HEK293 (cell line): ENCODE results near the gene MGAT5B.

Experiments
- CTCF ChIA-PET: fragments of 350-600 bp; formaldehyde crosslinking; extraction: SDS; loops from one replicate; lab custom pipeline; 2021; ENCODE audit warnings: antibody characterized with exemption; lab: Yijun Ruan, JAX
- POLR2A ChIA-PET: fragments of 300-600 bp; formaldehyde crosslinking; extraction: SDS; loops from one replicate; lab custom pipeline; 2020; ENCODE audit warnings: antibody characterized with exemption, inconsistent platforms; lab: Yijun Ruan, JAX
- H3K27ac ChIP-seq: fragments of 200-500 bp; sonication (Bioruptor generic); 2 replicates; pipeline ENCODE4 v1.5.1; 2014; ENCODE audit warnings: low read depth, low read length, control low read depth, inconsistent platforms; ENCODE audit errors: extremely low read depth
- H3K36me3 ChIP-seq, 2 experiments: fragments of 200-500 bp in 1 of 2; sonication (Bioruptor generic) in 1 of 2; 1 replicate in 1 of 2; 2 replicates in 1 of 2; pipeline ENCODE4 v1.5.1; 2014 to 2017; ENCODE audit warnings: inconsistent platforms in 2 of 2, low read length in 2 of 2; ENCODE audit not compliant: control insufficient read depth in 2 of 2, insufficient read depth in 1 of 2
- H3K4me1 ChIP-seq: fragments of 200-500 bp; sonication (Bioruptor generic); 2 replicates; pipeline ENCODE4 v1.5.1; 2014; ENCODE audit warnings: mild to moderate bottlenecking, low read length, inconsistent platforms; ENCODE audit not compliant: control insufficient read depth, insufficient read depth
- H3K4me3 ChIP-seq: 2 replicates; pipeline ENCODE4 v1.5.1; 2011; ENCODE audit warnings: low read depth, mild to moderate bottlenecking, control low read depth, low read length, moderate library complexity
- H3K9me3 ChIP-seq: fragments of 200-500 bp; sonication (Bioruptor generic); 2 replicates; pipeline ENCODE4 v1.5.1; 2014; ENCODE audit warnings: low read depth, low read length, inconsistent platforms; ENCODE audit not compliant: control insufficient read depth, insufficient read depth
- ATF2 ChIP-seq: fragments of 450-650 bp; formaldehyde crosslinking; IDR thresholded peaks from 2 replicates; pipeline ENCODE4 v1.5.1; 2016; ENCODE audit warnings: missing biosample characterization, missing genetic modification characterization, low read depth
- EGR2 ChIP-seq: fragments of 450-650 bp; formaldehyde crosslinking; IDR thresholded peaks from 2 replicates; pipeline ENCODE4 v1.5.1; 2016; ENCODE audit warnings: low read depth, missing biosample characterization, missing genetic modification characterization
- ELK4 ChIP-seq: IDR thresholded peaks from 2 replicates; pipeline ENCODE4 v1.6.1; 2011; ENCODE audit warnings: mild to moderate bottlenecking, low read depth, low read length, borderline replicate concordance
- FEZF1 ChIP-seq: fragments of 450-650 bp; formaldehyde crosslinking; IDR thresholded peaks from 2 replicates; pipeline ENCODE4 v1.5.1; 2016; ENCODE audit warnings: missing biosample characterization, missing genetic modification characterization
- GLIS1 ChIP-seq: fragments of 450-650 bp; formaldehyde crosslinking; IDR thresholded peaks from 2 replicates; pipeline ENCODE4 v1.5.1; 2016; ENCODE audit warnings: missing biosample characterization, missing genetic modification characterization
- KLF1 ChIP-seq: fragments of 450-650 bp; formaldehyde crosslinking; IDR thresholded peaks from 2 replicates; pipeline ENCODE4 v1.5.1; 2016; ENCODE audit warnings: missing biosample characterization, missing genetic modification characterization
- KLF10 ChIP-seq: fragments of 450-650 bp; IDR thresholded peaks from 2 replicates; pipeline ENCODE4 v1.5.1; 2018; ENCODE audit warnings: missing biosample characterization, mild to moderate bottlenecking, missing genetic modification characterization
- KLF17 ChIP-seq: fragments of 450-650 bp; formaldehyde crosslinking; IDR thresholded peaks from 2 replicates; pipeline ENCODE4 v1.5.1; 2016; ENCODE audit warnings: missing biosample characterization, missing genetic modification characterization
- MZF1 ChIP-seq: fragments of 450-650 bp; formaldehyde crosslinking; IDR thresholded peaks from 2 replicates; pipeline ENCODE4 v1.5.1; 2017; ENCODE audit warnings: missing biosample characterization, missing genetic modification characterization, borderline replicate concordance
- PRDM6 ChIP-seq: fragments of 450-650 bp; formaldehyde crosslinking; IDR thresholded peaks from 2 replicates; pipeline ENCODE4 v1.5.1; 2017; ENCODE audit warnings: missing biosample characterization, missing genetic modification characterization
- ZBTB7A ChIP-seq: fragments of 450-650 bp; formaldehyde crosslinking; IDR thresholded peaks from 2 replicates; pipeline ENCODE4 v1.5.1; 2016; ENCODE audit warnings: low read depth, missing biosample characterization, missing genetic modification characterization
- ZFHX2 ChIP-seq: fragments of 450-650 bp; formaldehyde crosslinking; conservative IDR thresholded peaks from 2 replicates; pipeline ENCODE4 v1.5.1; 2016; ENCODE audit warnings: missing biosample characterization, missing genetic modification characterization
- ZIC2 ChIP-seq: fragments of 450-650 bp; formaldehyde crosslinking; IDR thresholded peaks from 2 replicates; pipeline ENCODE4 v1.5.1; 2016; ENCODE audit warnings: missing biosample characterization, missing genetic modification characterization
- ZNF114 ChIP-seq: fragments of 450-650 bp; formaldehyde crosslinking; IDR thresholded peaks from 2 replicates; pipeline ENCODE4 v1.5.0; 2017; ENCODE audit warnings: missing biosample characterization, missing genetic modification characterization
- ZNF274 ChIP-seq, 2 experiments: fragments of 200-500 bp in 1 of 2; fragments of 450-650 bp in 1 of 2; sonication (Bioruptor generic) in 1 of 2; formaldehyde crosslinking in 1 of 2; IDR thresholded peaks; 2 replicates each; pipeline versions ENCODE4 v1.5.1 to v1.6.1; 2014 to 2016; ENCODE audit warnings: borderline replicate concordance in 1 of 2, inconsistent platforms in 1 of 2, low read length in 1 of 2, missing biosample characterization in 1 of 2, missing genetic modification characterization in 1 of 2
- ZNF341 ChIP-seq: fragments of 450-650 bp; formaldehyde crosslinking; IDR thresholded peaks from 2 replicates; pipeline ENCODE4; 2016; ENCODE audit warnings: low read depth, missing biosample characterization, missing genetic modification characterization
- ZNF416 ChIP-seq: fragments of 450-650 bp; formaldehyde crosslinking; IDR thresholded peaks from 2 replicates; pipeline ENCODE4 v1.5.1; 2016; ENCODE audit warnings: missing biosample characterization, missing genetic modification characterization
- ZNF549 ChIP-seq: fragments of 450-650 bp; IDR thresholded peaks from 2 replicates; pipeline ENCODE4 v1.5.1; 2018; ENCODE audit warnings: missing biosample characterization, missing genetic modification characterization, mild to moderate bottlenecking, inconsistent platforms, moderate library complexity
- ZNF596 ChIP-seq: fragments of 450-650 bp; IDR thresholded peaks from 2 replicates; pipeline ENCODE4 v1.5.0; 2018; ENCODE audit warnings: missing biosample characterization, mild to moderate bottlenecking, missing genetic modification characterization, moderate library complexity
- ZNF600 ChIP-seq: fragments of 450-650 bp; formaldehyde crosslinking; IDR thresholded peaks from 2 replicates; pipeline ENCODE4 v1.5.1; 2016; ENCODE audit warnings: missing biosample characterization, missing genetic modification characterization
- ZNF629 ChIP-seq: fragments of 450-650 bp; formaldehyde crosslinking; IDR thresholded peaks from 2 replicates; pipeline ENCODE4 v1.5.1; 2017; ENCODE audit warnings: missing biosample characterization, missing genetic modification characterization
- ZSCAN30 ChIP-seq: fragments of 450-650 bp; IDR thresholded peaks from 2 replicates; pipeline ENCODE4 v1.5.1; 2018; ENCODE audit warnings: missing biosample characterization, mild to moderate bottlenecking, missing genetic modification characterization, moderate library complexity
- ZSCAN4 ChIP-seq: fragments of 450-650 bp; formaldehyde crosslinking; IDR thresholded peaks from 2 replicates; pipeline ENCODE4 v1.5.1; 2017; ENCODE audit warnings: missing biosample characterization, missing genetic modification characterization

MGAT5B gene

GRCh38 chr17:76948301-76948700 lies 80.1 kb downstream of the MGAT5B start:
- Histone ChIP-seq H3K36me3 (no peaks in the 10 kb centered on the region), H3K9me3 (no peaks in the 10 kb centered on the region)
- peak; percentile 42; the same call in 1 of the 2 replicates for TF ChIP-seq ZNF600 (tag by site-specific recombination)
- no peak for TF ChIP-seq MZF1
- TF ChIP-seq, all 188 proteins: peak for 1
- ChIA-PET POLR2A (no interaction called here), CTCF (interaction anchor here (1.3 kb wide), 1 partner anchor 80 kb away, joined by 4 read pairs; the partner anchor contains the start of gene MGAT5B)
- no peak overlapping the region for H3K27ac ChIP-seq
- H3K4me1 ChIP-seq, result no peaks in the 10 kb centered on the region
- no peak overlapping the region for H3K4me3 ChIP-seq

- CTCF ChIA-PET, result no interaction called here
- Histone ChIP-seq H3K4me3 (no peak overlapping the region), H3K4me1 (no peaks in the 10 kb centered on the region), H3K9me3 (no peaks in the 10 kb centered on the region), H3K27ac (no peak overlapping the region), H3K36me3 (no peaks in the 10 kb centered on the region)
- TF ChIP-seq ZFHX2 (peak; percentile 13; the same call in 1 of the 2 replicates), ZBTB7A (tag by site-specific recombination) (no peak), EGR2 (peak; percentile 23; the same call in 1 of the 2 replicates)
- TF ChIP-seq, all 188 proteins: peak for 2
- POLR2A ChIA-PET, result no interaction called here
These were observed 80.6 kb downstream of the MGAT5B start for GRCh38 chr17:76948726-76949342.

- Histone ChIP-seq H3K36me3 (no peaks in the 10 kb centered on the region), H3K27ac (no peak overlapping the region), H3K4me1 (no peaks in the 10 kb centered on the region), H3K4me3 (no peak overlapping the region), H3K9me3 (no peaks in the 10 kb centered on the region)
- ChIA-PET POLR2A (interaction anchor here (0.6 kb wide), 1 partner anchor 15 kb away, joined by 3 read pairs; no protein-coding TSS in a partner anchor), CTCF (no interaction called here)
- peak; percentile 89 for TF ChIP-seq KLF1 (tag by site-specific recombination)
- no peak for TF ChIP-seq PRDM6 (tag by site-specific recombination)
- no peak for TF ChIP-seq ZNF274 (IDR thresholded peaks at IDR 0.05; ENCODE audit: low read length)
- TF ChIP-seq ZNF274 (tag by site-specific recombination; IDR thresholded peaks at IDR 0.05; ENCODE audit: borderline replicate concordance), result no peak
- TF ChIP-seq ZNF596 (tag by site-specific recombination), result no peak
- no peak for TF ChIP-seq ZNF549 (tag by site-specific recombination)
- no peak for TF ChIP-seq ZNF629 (tag by site-specific recombination)
- TF ChIP-seq ZNF341, result no peak
- TF ChIP-seq KLF10 (tag by site-specific recombination), result no peak
- peak; percentile 63 for TF ChIP-seq ZFHX2
- no peak for TF ChIP-seq ZNF114 (tag by site-specific recombination)
- TF ChIP-seq GLIS1, result no peak
- TF ChIP-seq ATF2 (tag by site-specific recombination), result no peak
- no peak for TF ChIP-seq FEZF1
- TF ChIP-seq ZNF416 (tag by site-specific recombination), result no peak
- TF ChIP-seq ZIC2 (tag by site-specific recombination), result peak; percentile 12; the same call in 1 of the 2 replicates
- no peak for TF ChIP-seq ZSCAN4 (tag by site-specific recombination)
- no peak for TF ChIP-seq ZSCAN30 (tag by site-specific recombination)
- TF ChIP-seq KLF17 (tag by site-specific recombination), result peak; percentile 38; the same call in 1 of the 2 replicates
- no peak for TF ChIP-seq ELK4
These were observed 81.9 kb downstream of the MGAT5B start for GRCh38 chr17:76949913-76950695.
